ENCODE measurements around the gene NIM1K. TPM values are rescaled to one million over a fixed set of nuclear protein-coding genes. Genes with fewer than 3 reads are reported as not detected.

The NIM1K gene
- total and polyA plus RNA-seq, 10 of the 15 experiments (the other 5 are each of a cell fraction or from before 2014, with no cell fraction given), result 0.27 to 1.7 (median 0.66) TPM

- no TSS peak for BruUV-seq (replicated peaks)
- H3K27me3 ChIP-seq (replicated peaks in 1 of 2; ENCODE audit: control insufficient read depth in 2 of 2, insufficient read depth in 2 of 2, low read length in 1 of 2), result no peaks in the 10 kb centered on the region
- no peak overlapping the region for H3K27ac ChIP-seq (ENCODE audit: control insufficient read depth, insufficient read depth)
- peaks cover 3 to 38% of the 10 kb centered on the region in 2 experiments for H3K36me3 ChIP-seq (ENCODE audit: control insufficient read depth in 2 of 2, insufficient read depth in 2 of 2, low read length in 1 of 2)
- FAIRE-seq (no peak), DNase-seq (ENCODE audit: low read depth, low spot score) (no peak), ATAC-seq (no peak)
- WGBS (ENCODE audit: insufficient coverage, insufficient replicate concordance, low lambda C conversion rate, missing lambda C conversion rate), result 100% methylated on average over 5 of the region's 5 CpGs
- ChIA-PET CTCF (no interaction called here), SMC1A (ENCODE audit: uncharacterized antibody, unreplicated experiment) (interaction anchor here (0.6 to 2.3 kb wide), 4 partner anchors 10 to 92 kb away, joined by 3 to 5 read pairs (median 3); no protein-coding TSS in a partner anchor), RAD21 (ENCODE audit: unreplicated experiment) (no interaction called here), POLR2A (interaction anchor here (0.8 to 1.0 kb wide), 2 partner anchors 24 to 29 kb away, joined by 3 read pairs; no protein-coding TSS in a partner anchor)
- H2AFZ ChIP-seq (ENCODE audit: control insufficient read depth, low read depth, low read length), result no peak overlapping the region
- no peaks in the 10 kb centered on the region for H3K9me3 ChIP-seq (replicated peaks; ENCODE audit: control insufficient read depth, insufficient read depth, low read length)
- H3K9ac ChIP-seq (ENCODE audit: control insufficient read depth, insufficient read depth, low read length), result no peak overlapping the region
- H3K4me2 ChIP-seq (ENCODE audit: control insufficient read depth, insufficient read depth), result no peak overlapping the region
- H4K20me1 ChIP-seq (ENCODE audit: control insufficient read depth, insufficient read depth), result peaks cover 4% of the 10 kb centered on the region; the same call in 1 of the 2 replicates
- no peak overlapping the region for H3K4me3 ChIP-seq
- TF ChIP-seq DPF2 (IDR thresholded peaks at IDR 0.05) (no peak), KLF5 (IDR thresholded peaks at IDR 0.05; ENCODE audit: partially characterized antibody) (no peak), MEF2A (IDR thresholded peaks at IDR 0.05; ENCODE audit: insufficient read depth, low read depth, low read length) (no peak), TBL1XR1 (IDR thresholded peaks at IDR 0.05; ENCODE audit: low read depth, low read length) (no peak), NFYA (IDR thresholded peaks at IDR 0.05; ENCODE audit: borderline replicate concordance, low read depth, low read length) (no peak), POU2F2 (IDR thresholded peaks at IDR 0.05; ENCODE audit: borderline replicate concordance, low read depth, low read length) (no peak), SIN3A (IDR thresholded peaks at IDR 0.05; ENCODE audit: low read depth, low read length) (no peak), IKZF2 (IDR thresholded peaks at IDR 0.05) (no peak)
- TF ChIP-seq, protein P1, sequence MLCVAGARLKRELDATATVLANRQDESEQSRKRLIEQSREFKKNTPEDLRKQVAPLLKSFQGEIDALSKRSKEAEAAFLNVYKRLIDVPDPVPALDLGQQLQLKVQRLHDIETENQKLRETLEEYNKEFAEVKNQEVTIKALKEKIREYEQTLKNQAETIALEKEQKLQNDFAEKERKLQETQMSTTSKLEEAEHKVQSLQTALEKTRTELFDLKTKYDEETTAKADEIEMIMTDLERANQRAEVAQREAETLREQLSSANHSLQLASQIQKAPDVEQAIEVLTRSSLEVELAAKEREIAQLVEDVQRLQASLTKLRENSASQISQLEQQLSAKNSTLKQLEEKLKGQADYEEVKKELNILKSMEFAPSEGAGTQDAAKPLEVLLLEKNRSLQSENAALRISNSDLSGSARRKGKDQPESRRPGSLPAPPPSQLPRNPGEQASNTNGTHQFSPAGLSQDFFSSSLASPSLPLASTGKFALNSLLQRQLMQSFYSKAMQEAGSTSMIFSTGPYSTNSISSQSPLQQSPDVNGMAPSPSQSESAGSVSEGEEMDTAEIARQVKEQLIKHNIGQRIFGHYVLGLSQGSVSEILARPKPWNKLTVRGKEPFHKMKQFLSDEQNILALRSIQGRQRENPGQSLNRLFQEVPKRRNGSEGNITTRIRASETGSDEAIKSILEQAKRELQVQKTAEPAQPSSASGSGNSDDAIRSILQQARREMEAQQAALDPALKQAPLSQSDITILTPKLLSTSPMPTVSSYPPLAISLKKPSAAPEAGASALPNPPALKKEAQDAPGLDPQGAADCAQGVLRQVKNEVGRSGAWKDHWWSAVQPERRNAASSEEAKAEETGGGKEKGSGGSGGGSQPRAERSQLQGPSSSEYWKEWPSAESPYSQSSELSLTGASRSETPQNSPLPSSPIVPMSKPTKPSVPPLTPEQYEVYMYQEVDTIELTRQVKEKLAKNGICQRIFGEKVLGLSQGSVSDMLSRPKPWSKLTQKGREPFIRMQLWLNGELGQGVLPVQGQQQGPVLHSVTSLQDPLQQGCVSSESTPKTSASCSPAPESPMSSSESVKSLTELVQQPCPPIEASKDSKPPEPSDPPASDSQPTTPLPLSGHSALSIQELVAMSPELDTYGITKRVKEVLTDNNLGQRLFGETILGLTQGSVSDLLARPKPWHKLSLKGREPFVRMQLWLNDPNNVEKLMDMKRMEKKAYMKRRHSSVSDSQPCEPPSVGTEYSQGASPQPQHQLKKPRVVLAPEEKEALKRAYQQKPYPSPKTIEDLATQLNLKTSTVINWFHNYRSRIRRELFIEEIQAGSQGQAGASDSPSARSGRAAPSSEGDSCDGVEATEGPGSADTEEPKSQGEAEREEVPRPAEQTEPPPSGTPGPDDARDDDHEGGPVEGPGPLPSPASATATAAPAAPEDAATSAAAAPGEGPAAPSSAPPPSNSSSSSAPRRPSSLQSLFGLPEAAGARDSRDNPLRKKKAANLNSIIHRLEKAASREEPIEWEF (IDR thresholded peaks at IDR 0.05; ENCODE audit: insufficient replicate concordance, low read depth, low read length), result no peak
- TF ChIP-seq, protein P2, sequence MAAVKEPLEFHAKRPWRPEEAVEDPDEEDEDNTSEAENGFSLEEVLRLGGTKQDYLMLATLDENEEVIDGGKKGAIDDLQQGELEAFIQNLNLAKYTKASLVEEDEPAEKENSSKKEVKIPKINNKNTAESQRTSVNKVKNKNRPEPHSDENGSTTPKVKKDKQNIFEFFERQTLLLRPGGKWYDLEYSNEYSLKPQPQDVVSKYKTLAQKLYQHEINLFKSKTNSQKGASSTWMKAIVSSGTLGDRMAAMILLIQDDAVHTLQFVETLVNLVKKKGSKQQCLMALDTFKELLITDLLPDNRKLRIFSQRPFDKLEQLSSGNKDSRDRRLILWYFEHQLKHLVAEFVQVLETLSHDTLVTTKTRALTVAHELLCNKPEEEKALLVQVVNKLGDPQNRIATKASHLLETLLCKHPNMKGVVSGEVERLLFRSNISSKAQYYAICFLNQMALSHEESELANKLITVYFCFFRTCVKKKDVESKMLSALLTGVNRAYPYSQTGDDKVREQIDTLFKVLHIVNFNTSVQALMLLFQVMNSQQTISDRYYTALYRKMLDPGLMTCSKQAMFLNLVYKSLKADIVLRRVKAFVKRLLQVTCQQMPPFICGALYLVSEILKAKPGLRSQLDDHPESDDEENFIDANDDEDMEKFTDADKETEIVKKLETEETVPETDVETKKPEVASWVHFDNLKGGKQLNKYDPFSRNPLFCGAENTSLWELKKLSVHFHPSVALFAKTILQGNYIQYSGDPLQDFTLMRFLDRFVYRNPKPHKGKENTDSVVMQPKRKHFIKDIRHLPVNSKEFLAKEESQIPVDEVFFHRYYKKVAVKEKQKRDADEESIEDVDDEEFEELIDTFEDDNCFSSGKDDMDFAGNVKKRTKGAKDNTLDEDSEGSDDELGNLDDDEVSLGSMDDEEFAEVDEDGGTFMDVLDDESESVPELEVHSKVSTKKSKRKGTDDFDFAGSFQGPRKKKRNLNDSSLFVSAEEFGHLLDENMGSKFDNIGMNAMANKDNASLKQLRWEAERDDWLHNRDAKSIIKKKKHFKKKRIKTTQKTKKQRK (IDR thresholded peaks at IDR 0.05; ENCODE audit: low read depth, low read length), result no peak
- in situ Hi-C loops (cut with MboI) (no loop called here), intact Hi-C loops (cut with micrococcal nuclease; ENCODE audit: unreplicated experiment) (no loop called here)
- no peaks in the 10 kb centered on the region; the same call in 1 of the 2 replicates for H3K4me1 ChIP-seq (ENCODE audit: control insufficient read depth, insufficient read depth, low read length)
- peaks cover 42% of the 10 kb centered on the region for H3K79me2 ChIP-seq (ENCODE audit: control insufficient read depth, insufficient read depth, low read length)
These were observed 106.4 kb downstream of the NIM1K start for GRCh38 chr5:43298443-43298842.
